GM10248 (cell line): ENCODE data around the gene NTRK3.
A peak's percentile ranks its signal among the peaks of the same experiment; 100 is the strongest.

Source experiments
- CTCF ChIA-PET: fragments of 300-600 bp; sonication (Branson Sonifier 250); formaldehyde crosslinking; extraction: SDS; loops from one replicate; lab custom pipeline; 2021; ENCODE audit warnings: antibody characterized with exemption; lab: Yijun Ruan, JAX
- POLR2A ChIA-PET: fragments of 350-650 bp; sonication (Branson Sonifier 250); formaldehyde crosslinking; extraction: SDS; loops from one replicate; lab custom pipeline; 2020; ENCODE audit warnings: antibody characterized with exemption; lab: Yijun Ruan, JAX
- DNase-seq: peaks from one replicate; pipeline ENCODE4 v3.0.0; 2012; ENCODE audit errors: extremely low spot score
- TF ChIP-seq, protein P1 (sequence below): IDR thresholded peaks from 2 replicates; pipeline ENCODE4 v1.5.1; 2012; ENCODE audit warnings: mild to moderate bottlenecking, low read depth; ENCODE audit errors: extremely low read depth, missing control alignments, control extremely low read depth

The NTRK3 gene

DNA sequence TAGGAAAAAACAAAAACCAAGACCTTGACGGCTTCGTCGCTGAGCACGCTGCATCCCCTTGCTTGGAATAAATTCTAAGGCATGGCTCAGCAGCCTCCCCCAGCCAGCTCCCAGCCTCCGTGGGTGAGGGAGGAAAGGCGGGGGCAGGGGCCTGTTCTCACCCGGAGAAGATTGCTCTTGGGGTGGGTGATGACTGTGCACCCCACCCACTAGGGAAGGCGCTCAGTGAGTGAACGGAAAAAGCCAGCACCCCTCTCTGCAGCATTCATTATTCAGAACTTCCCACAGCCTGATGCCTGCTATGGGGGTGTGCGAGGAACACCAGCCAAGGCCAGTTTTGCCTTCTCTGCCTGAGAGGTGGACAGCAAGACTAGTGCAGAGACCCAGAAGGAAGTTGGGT is 19.3 kb upstream of the NTRK3 start:
- no peak for DNase-seq
- ChIA-PET POLR2A (interaction anchor here (0.6 kb wide), 1 partner anchor 68 kb away, joined by 3 read pairs; no protein-coding TSS in a partner anchor), CTCF (interaction anchor here (1.4 to 9.4 kb wide), 6 partner anchors 8 to 31 kb away, joined by 5 to 98 read pairs (median 18); no protein-coding TSS in a partner anchor)
- TF ChIP-seq, protein P1, sequence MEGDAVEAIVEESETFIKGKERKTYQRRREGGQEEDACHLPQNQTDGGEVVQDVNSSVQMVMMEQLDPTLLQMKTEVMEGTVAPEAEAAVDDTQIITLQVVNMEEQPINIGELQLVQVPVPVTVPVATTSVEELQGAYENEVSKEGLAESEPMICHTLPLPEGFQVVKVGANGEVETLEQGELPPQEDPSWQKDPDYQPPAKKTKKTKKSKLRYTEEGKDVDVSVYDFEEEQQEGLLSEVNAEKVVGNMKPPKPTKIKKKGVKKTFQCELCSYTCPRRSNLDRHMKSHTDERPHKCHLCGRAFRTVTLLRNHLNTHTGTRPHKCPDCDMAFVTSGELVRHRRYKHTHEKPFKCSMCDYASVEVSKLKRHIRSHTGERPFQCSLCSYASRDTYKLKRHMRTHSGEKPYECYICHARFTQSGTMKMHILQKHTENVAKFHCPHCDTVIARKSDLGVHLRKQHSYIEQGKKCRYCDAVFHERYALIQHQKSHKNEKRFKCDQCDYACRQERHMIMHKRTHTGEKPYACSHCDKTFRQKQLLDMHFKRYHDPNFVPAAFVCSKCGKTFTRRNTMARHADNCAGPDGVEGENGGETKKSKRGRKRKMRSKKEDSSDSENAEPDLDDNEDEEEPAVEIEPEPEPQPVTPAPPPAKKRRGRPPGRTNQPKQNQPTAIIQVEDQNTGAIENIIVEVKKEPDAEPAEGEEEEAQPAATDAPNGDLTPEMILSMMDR: no peak

DNA sequence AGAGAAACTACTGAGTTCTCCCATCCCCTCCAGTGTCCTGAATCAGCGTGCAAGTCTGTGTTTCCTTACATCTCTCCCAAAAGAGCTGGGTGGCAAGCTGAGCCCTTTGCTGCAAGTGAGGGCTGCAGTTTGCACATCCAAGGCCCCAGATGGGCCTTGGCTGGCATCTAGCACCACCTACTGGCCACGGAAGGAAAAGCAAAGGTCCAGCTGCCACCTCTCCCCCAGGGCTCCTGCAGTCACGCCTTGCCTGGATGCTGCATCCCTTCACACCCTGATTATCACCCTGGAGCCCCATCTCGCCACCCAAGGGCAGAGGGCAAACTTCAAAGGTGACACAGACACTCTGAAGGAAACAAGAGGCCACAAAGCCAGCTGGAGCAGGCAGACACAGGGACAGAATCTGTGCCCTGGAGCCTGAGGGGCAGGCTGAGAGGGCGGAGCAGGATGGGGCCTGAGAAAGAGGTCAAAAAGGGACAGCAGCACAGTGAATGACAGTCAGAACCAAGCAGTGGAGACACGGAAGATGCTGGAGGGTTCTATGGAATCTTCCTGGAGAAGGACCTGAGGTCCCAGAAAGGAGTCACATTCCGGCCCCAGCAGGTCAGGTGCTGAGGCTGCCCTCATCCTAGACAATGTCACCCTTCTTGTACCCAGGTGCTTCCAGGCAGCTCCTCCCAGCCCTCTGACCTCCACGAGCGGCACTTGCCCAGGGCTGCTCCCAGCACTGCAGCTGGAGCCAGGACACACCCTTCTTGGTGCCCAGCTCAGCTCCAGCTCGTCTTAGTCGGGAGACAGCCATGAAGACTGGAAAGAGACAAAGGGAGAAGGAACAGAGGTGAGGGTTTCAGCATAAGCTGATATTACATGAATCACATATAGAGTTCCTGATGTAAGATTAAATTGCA is 18.3 kb upstream of the NTRK3 start:
- peak; percentile 80 for DNase-seq
- TF ChIP-seq, protein P1: peak; percentile 83
- ChIA-PET CTCF (interaction anchor here (0.8 to 9.4 kb wide), 13 partner anchors 9 to 176 kb away, joined by 3 to 98 read pairs (median 4); no protein-coding TSS in a partner anchor), POLR2A (interaction anchor here (0.6 kb wide), 1 partner anchor 919 kb away, joined by 4 read pairs; no protein-coding TSS in a partner anchor)

DNA sequence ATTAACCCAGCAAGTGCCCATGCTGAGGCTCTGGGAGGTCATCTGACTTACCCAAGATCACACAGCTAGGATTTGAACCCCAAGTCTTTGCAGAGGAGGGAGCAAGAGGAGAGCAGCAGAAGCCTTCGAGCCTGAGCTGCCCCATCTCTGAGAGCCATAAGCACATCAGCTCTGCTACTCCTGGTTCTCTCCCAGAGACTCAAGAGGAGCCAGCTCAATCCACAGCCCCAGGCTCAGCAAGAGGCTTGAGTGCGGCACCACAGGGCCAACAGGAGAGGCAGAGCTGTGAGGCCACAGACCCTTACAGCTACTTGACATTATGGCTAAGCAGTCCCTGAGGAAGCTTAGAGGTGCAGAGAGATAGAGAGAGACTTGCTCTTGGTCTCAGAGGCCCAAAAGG is 15.9 kb upstream of the NTRK3 start:
- CTCF ChIA-PET: interaction anchor here (0.6 to 9.4 kb wide), 6 partner anchors 11 to 108 kb away, joined by 3 to 98 read pairs (median 12); no protein-coding TSS in a partner anchor
- POLR2A ChIA-PET: no interaction called here
- DNase-seq: no peak
- TF ChIP-seq, protein P1: no peak

DNA sequence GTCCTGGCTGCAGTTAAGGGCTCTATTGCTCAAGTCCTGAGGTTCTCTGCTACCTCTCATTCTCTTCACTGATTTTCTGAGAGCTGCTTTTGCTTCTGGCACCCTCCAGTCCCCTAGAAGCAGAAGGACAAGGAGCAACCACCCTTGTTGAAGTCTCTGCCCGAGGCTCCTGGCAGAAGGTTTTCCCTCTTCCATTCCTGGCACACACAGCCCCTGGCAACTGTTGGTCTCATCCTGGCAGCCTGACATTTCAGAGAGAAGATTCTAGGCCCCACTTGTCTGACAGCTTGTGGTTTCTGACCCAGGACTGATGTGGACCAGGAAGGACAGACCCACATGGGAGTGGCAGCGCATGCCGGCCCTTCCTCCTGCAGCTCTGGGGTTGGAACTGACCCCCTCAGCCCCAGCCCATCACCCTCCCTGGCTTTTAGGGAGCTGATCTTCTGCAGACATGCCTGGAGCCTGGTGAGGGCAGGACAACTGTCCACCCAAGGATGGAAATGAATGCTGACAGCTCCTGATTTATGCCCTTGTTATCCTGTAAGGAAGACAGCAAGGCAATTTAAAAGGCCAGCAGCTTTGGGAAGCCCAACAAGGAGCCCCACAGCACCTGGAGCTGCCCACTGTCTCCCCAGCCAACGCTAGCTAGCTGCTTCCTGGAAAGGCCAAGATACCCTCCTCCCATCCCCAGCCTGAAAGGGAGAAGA is 13.0 kb upstream of the NTRK3 start:
- no peak for DNase-seq
- CTCF ChIA-PET: interaction anchor here (1.3 to 9.4 kb wide), 3 partner anchors 10 to 23 kb away, joined by 4 to 98 read pairs (median 5); no protein-coding TSS in a partner anchor
- POLR2A ChIA-PET: no interaction called here
- TF ChIP-seq, protein P1: no peak

DNA sequence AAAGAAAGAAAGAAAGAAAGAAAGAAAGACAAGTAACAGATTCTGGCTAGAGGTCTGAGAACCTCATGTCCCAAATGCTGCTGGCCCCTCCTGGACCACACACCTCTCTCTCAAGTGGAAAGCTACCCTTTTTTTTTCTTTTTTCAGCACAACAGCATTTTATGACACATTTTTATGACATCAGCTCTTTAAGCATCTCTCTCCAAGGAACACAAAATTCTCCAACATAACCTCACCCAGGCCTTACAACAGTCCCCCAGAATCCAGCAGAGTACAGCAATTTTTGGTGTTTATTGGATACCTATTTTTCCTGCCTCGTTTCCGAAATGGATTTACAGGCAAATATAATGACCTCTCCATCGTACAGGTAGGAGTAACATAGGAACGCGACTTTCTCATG is 11.2 kb upstream of the NTRK3 start:
- TF ChIP-seq, protein P1: no peak
- no peak for DNase-seq
- ChIA-PET CTCF (interaction anchor here (9.4 kb wide), 1 partner anchor 21 kb away, joined by 98 read pairs; no protein-coding TSS in a partner anchor), POLR2A (no interaction called here)

DNA sequence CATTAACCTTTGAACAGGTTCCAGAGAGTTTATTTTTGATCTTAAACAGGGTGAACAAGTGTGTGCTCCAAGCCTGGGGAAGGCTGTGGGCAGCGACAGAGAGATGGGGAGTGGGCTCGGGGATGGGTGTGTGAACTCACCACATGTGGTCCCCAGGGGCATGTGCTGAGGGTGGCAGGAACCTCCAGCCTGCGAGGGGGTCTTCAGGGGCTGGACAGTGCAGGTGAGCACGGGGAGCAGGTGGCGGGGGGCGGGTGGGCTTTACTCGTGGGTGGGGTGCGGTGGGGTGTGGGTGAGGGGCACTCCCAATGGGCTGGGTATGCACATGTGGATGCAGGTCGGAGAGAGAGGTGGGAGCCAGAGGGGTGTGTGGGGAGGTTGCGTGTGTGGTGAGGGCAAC is 9.6 kb upstream of the NTRK3 start:
- CTCF ChIA-PET: no interaction called here

More for the DNA sequence above, 9.6 kb upstream of the NTRK3 start:
- TF ChIP-seq, protein P1: no peak
- POLR2A ChIA-PET: no interaction called here
- no peak for DNase-seq
